Loucy (cell line): Measurements from ENCODE around the gene MCM5.

Experiments
- CTCF ChIP-seq: fragments of 200-600 bp; sonication (generic); conservative IDR thresholded peaks from 2 replicates; pipeline ENCODE4 v1.5.1; 2014; ENCODE audit warnings: mild to moderate bottlenecking, antibody characterized with exemption, low read length
- EZH2phosphoT487 ChIP-seq: fragments of 200-600 bp; IDR thresholded peaks from 2 replicates; pipeline ENCODE4 v1.6.1; 2018; ENCODE audit warnings: antibody characterized with exemption, mild to moderate bottlenecking, moderate library complexity, borderline replicate concordance

GRCh38 chr22:35472488-35472887 lies 72.5 kb downstream of the MCM5 start:
- TF ChIP-seq CTCF (no peak), EZH2phosphoT487 (no peak)
